HG02763 (cell line): ENCODE data around the gene U2AF1L4.

Source experiments
- ATAC-seq: cut with Tn5 transposase; IDR thresholded peaks from one replicate; pipeline ENCODE4 v1.9.1; 2021; ENCODE audit warnings: mild to moderate bottlenecking, moderate library complexity; ENCODE audit not compliant: unreplicated experiment

U2AF1L4 gene

DNA sequence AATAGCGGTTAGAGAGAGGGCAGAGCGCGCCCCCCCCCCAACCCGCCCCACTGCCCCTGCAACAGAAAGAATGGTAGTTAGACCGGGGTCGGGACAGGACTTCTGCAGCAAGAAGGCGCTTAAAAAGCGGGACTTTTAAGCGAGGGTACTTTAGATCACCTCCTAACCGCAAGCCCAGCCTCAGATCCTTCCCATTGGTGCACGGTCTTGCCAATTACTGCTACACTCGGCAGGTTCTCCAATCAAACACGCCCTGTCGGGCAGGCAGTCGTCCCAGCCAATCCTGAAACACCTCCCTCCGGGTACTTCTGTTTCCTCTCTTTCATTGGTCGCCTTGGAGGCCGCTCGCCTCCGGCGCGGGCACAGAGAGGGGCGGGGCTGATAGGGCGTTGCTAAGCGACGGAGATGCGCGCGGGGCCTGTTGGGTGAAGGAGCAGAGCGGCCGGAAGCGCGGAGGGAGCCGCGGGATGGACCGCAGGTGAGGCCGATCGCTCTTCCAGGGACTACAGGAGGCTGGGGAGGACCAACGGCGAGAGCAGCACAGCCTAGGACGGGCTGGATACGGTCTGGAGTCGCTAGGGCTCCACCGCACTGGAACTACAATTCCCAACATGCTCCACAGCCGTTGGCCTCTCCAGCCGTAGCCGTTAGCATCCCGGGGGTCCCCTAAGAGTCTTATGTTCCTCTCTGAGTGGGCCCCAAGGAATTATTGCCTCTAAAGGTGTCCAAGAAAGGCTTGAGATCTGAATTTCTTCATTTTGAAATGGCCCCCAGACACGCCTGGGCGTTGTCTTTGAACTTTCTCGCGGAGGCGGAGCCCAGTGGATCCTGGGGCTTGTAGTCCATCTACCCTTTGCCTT lies 12.8 kb upstream of the U2AF1L4 start, which contains the start of gene PROSER3:
TSS of gene PROSER3 (plus strand) at position 428 of the 860 bp plus-strand sequence. CDS start at position 468, 40 bp downstream.
- peak; percentile 95 for ATAC-seq

DNA sequence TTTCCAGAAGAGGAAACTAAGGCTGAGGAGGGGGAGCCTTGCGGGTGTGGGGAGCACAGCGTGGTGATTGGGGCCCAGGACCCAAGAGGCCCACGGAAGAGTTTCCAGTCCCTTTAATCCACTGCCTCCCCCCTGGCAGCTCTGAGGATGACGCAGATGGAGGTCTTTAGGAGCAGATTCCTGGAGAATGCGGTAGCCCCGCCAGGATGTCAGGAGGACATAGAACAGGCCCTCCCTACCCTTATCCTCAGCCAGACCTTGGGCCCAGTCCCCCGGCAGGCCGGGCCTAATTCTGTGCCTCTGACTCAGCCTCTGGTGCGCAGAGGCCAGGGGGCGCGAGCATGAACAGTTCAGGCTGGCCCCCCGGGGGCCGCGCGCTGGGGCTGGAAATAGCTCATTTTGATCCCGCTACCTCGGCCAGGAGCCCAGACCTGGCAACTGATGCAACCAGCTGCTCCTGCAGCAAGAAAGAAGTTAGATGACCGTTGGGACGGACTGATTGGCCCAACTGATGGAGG lies 12.1 kb upstream of the U2AF1L4 start:
- ATAC-seq: no peak

DNA sequence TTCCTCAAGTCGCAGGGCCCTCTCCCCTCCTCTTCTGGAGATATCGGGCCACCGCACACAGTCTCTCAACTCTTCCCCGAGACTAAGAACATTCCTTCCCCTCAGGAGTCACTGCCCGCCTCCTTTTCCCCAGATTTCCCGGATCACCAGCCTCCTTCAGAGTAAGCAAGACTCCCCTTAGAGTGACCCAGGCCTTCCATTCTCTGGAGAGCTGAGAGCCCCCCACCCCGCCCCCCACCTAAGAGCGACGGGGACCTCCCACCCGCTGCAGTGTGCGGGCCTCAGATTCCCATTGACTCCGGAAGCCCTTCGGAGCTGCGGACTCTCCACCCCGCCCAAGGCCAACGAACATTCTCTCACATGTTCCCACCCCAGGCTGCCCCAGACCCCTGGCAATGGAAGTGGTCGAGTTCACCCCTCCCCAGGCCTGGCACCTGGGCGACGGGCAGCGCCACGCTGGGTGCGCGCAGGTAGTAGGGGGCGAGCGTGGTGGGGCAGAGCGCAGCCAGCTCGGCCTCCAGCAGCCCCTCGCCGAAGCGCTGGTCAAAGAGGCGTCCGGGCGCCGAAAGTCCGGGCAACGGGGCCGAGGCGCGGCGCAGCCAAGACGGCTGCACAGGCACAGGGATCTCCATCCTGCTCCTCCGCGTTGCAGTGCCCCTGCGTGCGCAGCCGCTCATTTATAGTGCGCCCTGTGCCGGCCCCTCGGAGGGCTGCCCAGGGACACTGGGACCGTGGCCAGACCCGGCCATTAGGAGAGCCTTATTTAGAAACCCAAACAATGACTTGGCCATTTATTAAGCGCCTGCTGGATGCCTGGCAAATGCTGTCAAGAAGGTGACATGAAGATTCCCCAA lies 11.4 kb upstream of the U2AF1L4 start, which contains the start of gene HSPB6:
TSS of gene HSPB6 (minus strand) at position 653 of the 854 bp plus-strand sequence. CDS start at position 632, 21 bp downstream.
- ATAC-seq: no peak

DNA sequence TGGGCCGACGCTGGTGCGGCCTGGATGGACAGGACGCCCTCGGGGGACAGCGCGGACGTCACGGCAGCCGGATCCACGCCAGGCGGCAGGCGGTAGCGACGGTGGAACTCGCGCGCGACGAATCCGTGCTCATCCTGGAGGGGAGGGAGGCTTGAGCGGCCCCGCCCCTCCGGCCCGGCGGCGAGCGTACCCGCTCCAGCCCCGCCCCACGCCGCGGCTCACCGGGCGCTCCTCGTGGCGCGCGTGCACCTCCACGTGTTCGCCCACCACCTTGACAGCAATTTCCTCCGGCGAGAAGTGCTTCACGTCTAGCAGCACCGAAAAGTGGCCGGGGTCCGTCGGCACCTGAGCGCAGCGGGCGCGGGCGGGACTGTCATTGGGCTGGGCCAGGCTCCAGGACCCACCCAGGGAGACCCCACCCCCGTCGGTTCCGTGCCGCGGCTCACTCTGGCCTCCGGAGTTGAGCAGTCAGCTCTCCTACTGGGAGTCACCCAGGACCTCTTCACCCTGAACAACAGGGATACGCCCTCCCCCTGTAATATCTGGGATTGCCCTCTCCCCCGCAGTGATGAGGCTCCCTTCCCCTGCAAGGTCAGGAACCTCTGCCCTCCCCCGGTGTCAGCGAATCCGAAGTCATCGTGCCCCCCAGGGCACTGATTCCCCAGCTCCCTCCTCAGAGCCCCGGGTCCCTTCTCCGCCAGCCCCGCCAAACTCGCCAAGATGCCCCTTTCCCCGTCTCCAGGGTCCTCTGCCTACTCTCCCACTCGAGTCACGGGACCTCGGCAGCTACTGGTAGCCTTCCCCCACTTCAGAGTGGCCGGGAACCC lies 10.5 kb upstream of the U2AF1L4 start:
- ATAC-seq: no peak

DNA sequence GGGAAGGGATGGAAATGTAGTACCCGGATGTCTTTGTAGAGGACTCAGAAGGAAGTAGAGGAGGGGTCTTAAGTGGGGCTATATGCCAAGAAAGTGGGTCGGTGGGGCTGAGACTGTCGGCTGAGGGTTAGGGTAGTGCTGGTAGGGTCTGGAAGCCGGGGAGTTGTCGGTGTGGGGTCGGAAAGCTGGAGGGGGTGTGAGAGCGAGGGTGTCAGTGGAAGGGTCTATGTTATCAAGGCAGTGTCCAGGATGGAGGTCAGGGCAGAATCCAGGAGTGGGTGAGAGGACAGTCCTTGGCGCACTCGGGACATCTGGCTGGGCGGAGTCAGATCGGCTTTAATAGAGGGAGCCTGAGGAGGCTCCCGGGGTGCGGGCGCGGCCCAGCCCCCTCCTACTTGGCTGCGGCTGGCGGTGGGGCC lies 9.9 kb upstream of the U2AF1L4 start:
- no peak for ATAC-seq

DNA sequence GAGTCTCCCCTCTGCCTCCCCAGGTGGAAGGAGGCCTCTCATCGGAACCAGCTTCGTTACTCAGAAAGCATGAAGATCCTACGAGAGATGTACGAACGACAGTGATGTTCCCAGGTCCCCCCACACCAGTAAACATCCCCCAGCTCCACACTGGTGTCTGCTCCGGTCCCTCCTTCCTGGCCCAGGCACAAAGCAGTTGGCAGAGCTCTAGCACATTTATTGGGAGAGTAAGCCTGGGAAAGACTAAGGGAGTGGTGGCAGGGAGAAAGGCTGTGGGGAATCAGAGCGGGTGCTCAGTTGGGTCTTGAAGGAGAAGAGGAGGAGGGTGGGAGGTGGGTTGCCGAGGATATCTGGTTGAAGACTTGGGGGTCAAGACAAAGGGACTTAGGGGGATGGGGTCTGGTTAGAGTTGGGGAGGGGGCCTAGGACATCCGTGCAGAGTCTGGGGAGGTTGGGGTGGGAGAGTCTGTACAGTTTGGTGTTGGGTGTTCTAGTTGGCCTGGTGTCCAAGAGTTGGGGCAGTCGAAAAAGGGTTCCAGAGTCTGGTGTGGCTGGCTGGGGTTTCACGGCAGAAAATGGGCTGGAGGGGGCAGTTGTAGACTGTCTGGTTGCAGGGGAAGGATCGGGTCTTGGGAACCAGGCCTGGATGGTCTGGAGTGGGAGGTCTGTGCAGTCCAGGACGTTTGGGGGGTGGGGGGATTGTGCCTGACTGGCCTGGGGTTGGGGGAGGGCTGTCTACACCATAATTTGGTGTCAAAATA lies 9.3 kb upstream of the U2AF1L4 start:
- ATAC-seq: no peak

DNA sequence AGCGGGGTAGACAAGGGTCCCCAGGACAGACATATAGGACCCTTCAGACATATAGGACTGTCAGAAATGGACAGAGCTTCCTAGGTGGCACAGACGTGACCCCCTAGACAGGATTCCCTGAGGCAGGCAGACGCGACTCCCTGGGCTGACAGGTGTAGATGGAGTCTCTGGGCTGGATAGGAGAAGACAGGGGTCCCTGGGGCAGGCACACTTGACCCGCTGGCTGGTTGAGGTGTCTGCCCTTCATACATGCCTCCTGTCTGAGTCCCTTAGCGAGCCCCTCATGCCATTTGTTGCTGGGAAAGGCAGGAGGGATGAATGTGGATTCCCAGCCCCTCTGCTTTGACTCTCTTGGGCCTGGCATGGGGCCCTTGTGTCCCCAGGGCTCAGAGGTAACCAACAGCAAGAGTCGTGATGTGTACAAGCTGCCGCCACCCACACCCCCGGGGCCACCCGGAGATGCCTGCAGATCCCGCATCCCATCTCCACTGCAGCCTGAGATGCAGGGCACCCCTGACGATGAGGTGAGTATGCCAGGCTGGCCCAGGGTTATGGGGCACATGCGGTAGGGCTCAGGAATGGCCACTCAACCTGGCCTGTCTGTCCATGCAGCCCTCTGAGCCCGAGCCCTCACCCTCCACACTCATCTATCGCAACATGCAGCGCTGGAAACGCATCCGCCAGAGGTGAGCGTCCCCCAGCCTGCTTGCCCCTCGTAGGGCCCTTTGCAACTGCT lies 8.6 kb upstream of the U2AF1L4 start:
- ATAC-seq: no peak

DNA sequence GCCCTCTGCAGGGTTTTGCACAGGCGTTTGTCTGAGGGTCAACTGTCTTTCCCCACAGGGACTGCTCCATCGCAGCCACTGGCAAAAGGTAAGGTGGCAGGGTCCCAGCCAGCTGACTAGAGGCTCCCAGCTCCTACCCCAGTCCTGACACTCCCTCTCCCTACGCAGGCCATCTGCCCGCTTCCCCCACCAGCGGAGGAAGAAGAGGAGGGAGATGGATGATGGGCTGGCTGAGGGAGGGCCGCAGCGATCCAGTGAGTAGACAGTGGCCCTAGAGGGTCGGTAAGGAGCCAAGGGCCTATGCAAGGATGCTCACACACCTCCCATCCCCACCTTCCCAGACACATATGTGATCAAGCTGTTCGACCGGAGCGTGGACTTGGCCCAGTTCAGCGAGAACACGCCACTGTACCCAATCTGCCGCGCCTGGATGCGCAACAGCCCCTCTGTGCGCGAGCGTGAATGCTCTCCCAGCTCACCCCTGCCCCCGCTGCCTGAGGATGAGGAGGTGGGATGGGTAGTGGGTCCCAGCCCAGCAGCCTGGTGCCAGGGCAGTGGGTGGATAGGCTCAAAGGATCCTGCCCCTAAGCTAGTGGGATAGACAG lies 7.6 kb upstream of the U2AF1L4 start:
- ATAC-seq: no peak

DNA sequence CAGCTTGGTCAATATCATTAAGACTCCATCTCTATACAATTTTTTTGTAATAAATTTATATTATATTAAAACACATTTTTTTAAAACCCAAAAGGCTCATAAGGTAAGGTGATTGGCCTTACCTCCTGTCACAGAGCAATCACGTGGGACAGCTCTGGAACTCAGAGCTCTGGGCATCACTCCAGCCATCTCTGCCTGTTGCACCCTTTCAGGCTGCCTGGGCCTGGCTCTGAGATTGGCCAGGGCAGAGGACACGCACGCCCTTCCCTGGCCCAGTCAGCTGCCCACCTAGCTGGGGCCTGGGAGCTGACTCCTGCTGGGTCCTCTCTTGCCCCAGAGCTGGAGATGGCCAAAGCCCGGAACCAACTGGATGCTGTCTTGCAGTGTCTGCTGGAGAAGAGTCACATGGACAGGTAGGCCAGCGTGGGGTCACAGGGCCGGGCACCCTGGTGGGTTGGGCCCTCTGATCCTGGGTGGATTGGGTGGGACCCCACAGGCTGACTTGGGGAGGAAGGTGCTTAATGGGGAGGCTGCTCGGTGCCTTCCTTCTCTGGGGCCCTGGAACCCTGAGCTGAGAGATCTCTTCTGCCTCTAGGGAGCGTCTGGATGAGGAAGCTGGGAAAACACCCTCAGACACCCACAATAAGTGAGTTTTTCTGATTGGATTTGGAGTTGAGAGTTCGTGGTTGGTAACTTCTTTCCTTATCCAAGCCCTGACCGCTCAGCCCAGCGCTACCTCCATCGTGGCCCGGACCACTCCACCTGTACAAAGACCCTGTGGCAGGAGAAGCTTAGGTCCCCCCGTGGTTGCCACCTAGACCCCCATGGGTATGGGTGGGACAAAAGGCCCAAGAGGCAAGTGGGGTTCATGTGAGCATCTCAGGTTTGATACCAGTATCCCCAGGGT lies 6.9 kb upstream of the U2AF1L4 start:
- no peak for ATAC-seq

DNA sequence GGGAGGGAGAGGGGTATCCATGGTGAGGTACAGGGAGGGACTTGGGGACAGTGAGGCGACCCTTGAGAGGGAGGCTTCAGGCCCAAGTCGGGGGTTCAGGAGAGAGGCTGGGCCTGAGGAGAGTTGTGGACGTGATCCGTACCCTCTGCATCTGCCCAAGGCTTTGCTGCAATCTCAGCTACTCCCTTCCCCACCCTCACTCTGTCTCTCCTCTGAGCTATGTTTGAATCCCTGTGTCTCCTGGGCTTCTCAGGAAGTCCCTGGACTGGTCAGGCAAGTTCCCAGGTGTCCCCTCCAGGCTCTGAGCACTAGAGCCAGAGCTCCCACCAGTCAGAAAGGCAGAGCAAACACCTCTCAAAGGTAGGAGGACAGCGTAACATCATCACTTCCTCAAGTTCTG lies 4.9 kb upstream of the U2AF1L4 start:
- ATAC-seq: no peak

DNA sequence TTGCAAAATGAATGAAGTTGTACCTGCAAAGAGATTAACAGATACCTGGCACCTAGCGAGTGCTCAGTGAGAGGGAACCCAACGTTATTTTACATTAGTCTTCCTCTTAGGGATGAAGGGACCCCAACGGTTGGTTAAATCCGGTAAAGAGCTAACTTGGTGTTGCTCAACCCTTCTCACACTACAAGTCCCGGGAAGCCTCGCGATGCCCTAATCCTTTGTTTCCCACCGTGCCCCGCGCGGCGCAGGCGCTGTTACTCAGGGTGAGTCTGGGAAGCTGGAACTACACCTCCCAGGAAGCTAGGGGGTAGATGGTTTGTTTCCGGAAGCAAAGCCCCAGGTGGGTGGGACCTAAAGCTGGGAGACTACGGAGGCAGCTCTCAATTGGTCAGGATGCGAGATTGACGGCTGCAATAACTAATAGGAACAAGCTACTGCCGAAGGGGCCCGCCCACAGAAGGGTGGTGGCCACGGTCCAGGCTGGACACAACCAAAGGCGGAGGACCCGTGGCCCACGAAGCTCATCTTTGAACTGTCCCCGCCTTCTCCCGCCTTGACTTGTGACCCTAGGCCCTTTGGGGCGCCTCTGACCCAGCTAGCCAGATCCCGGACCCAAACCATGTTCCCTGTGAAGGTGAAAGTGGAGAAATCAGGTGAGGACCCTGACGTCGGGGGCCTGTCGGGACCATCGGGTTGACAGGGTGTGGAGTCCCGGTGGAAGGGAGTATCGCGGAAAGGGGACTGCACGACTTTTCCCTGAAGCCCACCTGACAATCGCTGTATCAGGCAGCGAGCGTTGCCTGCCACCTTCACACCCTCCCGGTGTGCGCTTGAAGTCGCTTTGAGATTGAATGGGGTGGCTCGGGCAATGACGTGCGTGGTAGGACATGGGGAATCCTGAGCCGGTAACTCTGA lies 3.1 kb upstream of the U2AF1L4 start, which contains the start of gene LIN37:
TSS of gene LIN37 (plus strand) at position 471 of the 915 bp plus-strand sequence. CDS start at position 620, 149 bp downstream.
- ATAC-seq: peak; percentile 77

DNA sequence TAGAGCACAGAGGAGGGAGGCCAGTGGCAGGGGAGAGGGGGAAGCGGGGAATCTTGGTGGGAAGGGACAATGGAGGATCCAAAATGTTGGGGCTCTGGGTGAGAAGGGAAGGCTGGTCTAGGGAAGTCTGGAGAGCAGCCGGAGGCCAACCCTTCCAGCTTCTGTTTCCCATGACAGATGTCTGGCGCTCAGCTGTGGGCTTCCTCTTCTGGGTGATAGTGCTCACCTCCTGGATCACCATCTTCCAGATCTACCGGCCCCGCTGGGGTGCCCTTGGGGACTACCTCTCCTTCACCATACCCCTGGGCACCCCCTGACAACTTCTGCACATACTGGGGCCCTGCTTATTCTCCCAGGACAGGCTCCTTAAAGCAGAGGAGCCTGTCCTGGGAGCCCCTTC lies 1.3 kb upstream of the U2AF1L4 start:
- no peak for ATAC-seq

DNA sequence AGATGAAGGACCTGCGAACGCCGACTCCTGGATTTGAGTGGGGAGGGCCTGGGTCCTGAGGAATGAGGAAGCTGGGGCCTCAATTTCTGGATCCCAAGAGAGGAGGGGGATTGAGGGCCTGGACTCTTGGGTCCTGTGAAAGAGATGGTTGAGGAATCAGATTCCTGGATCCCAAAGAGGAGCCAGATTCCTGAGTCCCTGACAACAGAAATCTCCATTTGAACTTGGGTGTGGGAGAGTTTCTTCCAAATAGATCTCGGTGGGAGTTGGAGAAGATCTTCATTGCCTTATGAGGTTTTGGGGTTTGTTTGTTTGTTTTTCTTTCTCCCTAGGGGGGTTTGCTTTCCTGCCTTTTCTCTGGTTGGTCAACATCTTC lies 857 bp upstream of the U2AF1L4 start:
- ATAC-seq: no peak

DNA sequence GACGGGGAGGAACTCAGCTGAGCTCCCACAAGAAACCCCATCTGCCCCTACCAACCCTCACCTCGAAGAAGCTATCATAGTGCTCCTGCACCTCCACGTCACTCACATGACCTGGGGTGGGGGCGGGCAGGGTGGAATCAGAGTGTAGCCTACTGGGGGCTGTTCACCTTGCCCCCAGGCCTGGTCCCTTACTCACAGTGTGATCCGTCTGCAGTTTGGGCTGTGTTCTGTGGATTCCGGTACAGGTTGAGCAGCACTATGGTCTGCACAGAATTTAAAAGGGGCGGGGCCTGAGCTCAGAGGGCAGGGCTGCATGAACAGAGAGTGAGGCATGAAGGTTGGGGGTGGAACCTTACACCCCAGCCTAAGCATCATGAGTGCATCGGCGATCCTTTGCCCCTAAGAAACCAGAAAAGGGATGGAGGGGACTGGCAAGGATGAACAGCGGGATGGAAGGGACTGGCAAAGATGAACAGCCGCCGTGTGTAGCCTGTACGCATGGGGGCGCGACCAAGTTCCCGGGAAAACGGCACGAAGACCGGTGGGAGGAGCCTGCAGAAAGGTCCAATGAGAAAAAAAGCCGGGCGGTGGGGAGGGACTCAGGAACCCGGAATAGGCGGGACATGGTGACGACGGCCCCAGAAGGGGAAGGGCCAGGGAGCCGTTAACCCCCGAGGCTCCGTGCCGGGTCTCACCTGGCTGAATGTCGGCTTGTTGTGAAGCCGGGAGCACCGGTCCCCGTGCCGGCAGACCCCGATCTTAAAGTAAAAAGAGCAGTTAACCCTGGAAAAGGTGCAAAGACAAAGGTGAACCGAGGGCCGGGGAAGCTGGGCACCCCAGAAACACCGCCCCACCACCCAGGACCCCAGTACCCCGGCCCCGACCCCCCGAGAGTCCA lies 539 bp downstream of the U2AF1L4 start:
- ATAC-seq: no peak

DNA sequence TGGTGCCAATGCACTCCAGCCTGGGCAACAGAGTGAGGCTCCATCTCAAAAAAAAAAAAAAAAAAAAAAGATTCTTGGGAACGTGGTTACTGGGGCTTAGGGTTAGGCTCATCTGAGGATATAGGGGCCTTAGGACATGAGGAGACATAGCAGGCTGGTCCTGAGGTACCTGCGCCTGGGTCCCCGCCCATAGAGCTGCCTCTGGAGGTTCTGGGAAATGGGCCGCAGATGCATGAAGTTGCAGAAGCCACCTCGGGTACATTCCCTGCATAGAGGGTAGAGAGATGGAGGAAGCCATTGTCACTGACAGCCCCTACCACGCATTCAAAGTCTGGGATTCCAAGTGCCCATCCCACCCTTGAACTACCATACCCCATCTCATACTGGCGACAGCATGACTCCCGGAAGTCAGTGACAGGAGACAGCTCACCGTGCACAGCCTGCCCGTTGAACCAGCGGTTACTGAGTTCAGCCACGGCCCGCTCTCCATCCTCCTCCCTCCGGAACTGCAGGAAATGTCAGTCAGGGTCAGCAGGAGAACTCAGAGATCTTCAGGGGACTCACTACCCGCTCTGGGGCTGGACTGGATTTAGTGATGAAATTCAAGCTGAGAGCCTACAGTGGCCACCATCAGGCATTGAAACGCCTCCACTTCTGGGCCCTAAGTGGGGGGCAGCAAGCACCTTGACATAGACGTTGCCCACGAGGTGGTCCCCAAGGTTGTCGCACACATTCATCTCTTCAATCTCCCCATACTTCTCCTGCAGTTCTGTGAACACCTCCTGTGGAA lies 1.4 kb downstream of the U2AF1L4 start:
- no peak for ATAC-seq
